ENCODE data around the gene SERPINH1. TPM values are rescaled to one million over a fixed set of nuclear protein-coding genes. Genes with fewer than 3 reads are reported as not detected.
A peak's percentile ranks its signal among the peaks of the same experiment; 100 is the strongest.
"Not testable (repeated sequence)": the region's sequence is repeated elsewhere in the genome, so short reads cannot be mapped to it uniquely, and the experiment has no call there.

The SERPINH1 gene
- total RNA-seq, 1 experiment from 2014 or later: 58.8 TPM

- CTCF ChIA-PET: no interaction called here
- H3K4me3 Mint-ChIP-seq (ENCODE audit: low read depth, unreplicated experiment): peak overlapping the region; percentile 71
- H3K36me3 Mint-ChIP-seq (ENCODE audit: insufficient read depth, unreplicated experiment): peaks cover 18% of the 10 kb centered on the region
- no peaks in the 10 kb centered on the region for H3K9me3 Mint-ChIP-seq (ENCODE audit: low read depth, unreplicated experiment)
- BruUV-seq (replicated peaks): no TSS peak
- H3K27me3 Mint-ChIP-seq (ENCODE audit: unreplicated experiment): no peaks in the 10 kb centered on the region
- TF ChIP-seq, protein P1, sequence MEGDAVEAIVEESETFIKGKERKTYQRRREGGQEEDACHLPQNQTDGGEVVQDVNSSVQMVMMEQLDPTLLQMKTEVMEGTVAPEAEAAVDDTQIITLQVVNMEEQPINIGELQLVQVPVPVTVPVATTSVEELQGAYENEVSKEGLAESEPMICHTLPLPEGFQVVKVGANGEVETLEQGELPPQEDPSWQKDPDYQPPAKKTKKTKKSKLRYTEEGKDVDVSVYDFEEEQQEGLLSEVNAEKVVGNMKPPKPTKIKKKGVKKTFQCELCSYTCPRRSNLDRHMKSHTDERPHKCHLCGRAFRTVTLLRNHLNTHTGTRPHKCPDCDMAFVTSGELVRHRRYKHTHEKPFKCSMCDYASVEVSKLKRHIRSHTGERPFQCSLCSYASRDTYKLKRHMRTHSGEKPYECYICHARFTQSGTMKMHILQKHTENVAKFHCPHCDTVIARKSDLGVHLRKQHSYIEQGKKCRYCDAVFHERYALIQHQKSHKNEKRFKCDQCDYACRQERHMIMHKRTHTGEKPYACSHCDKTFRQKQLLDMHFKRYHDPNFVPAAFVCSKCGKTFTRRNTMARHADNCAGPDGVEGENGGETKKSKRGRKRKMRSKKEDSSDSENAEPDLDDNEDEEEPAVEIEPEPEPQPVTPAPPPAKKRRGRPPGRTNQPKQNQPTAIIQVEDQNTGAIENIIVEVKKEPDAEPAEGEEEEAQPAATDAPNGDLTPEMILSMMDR (IDR thresholded peaks at IDR 0.05; ENCODE audit: unreplicated experiment): no peak
- intact Hi-C loops (cut with micrococcal nuclease; ENCODE audit: unreplicated experiment): no loop called here
- H3K27ac Mint-ChIP-seq (ENCODE audit: unreplicated experiment): no peak overlapping the region
- H3K4me1 Mint-ChIP-seq (ENCODE audit: low read depth, unreplicated experiment): peaks cover 3% of the 10 kb centered on the region
- DNase-seq: no peak
These were observed 21.9 kb downstream of the SERPINH1 start for GRCh38 chr11:75583718-75584658.

GRCh38 chr11:75584659-75585292 lies 22.7 kb downstream of the SERPINH1 start:
- CTCF ChIA-PET; H3K9me3 Mint-ChIP-seq (ENCODE audit: low read depth, unreplicated experiment); intact Hi-C loops (cut with micrococcal nuclease; ENCODE audit: unreplicated experiment); H3K27me3 Mint-ChIP-seq (ENCODE audit: unreplicated experiment); H3K27ac Mint-ChIP-seq (ENCODE audit: unreplicated experiment); H3K4me1 Mint-ChIP-seq (ENCODE audit: low read depth, unreplicated experiment); BruUV-seq (replicated peaks); DNase-seq: not testable (repeated sequence)
- Mint-ChIP-seq H3K36me3 (ENCODE audit: insufficient read depth, unreplicated experiment) (peaks cover 18% of the 10 kb centered on the region), H3K4me3 (ENCODE audit: low read depth, unreplicated experiment) (peak overlapping the region; percentile 71)

GRCh38 chr11:75585293-75585670 lies 23.2 kb downstream of the SERPINH1 start:
- intact Hi-C loops (cut with micrococcal nuclease; ENCODE audit: unreplicated experiment): no loop called here
- H3K4me1 Mint-ChIP-seq (ENCODE audit: low read depth, unreplicated experiment): peaks cover 7% of the 10 kb centered on the region
- H3K27ac Mint-ChIP-seq (ENCODE audit: unreplicated experiment): no peak overlapping the region
- BruUV-seq (replicated peaks): no TSS peak
- peaks cover 18% of the 10 kb centered on the region for H3K36me3 Mint-ChIP-seq (ENCODE audit: insufficient read depth, unreplicated experiment)
- DNase-seq: no peak
- CTCF ChIA-PET: no interaction called here
- peak overlapping the region; percentile 71 for H3K4me3 Mint-ChIP-seq (ENCODE audit: low read depth, unreplicated experiment)
- H3K9me3 Mint-ChIP-seq (ENCODE audit: low read depth, unreplicated experiment): no peaks in the 10 kb centered on the region
- TF ChIP-seq, protein P1 (IDR thresholded peaks at IDR 0.05; ENCODE audit: unreplicated experiment): no peak
- no peaks in the 10 kb centered on the region for H3K27me3 Mint-ChIP-seq (ENCODE audit: unreplicated experiment)

- no peaks in the 10 kb centered on the region for H3K27me3 Mint-ChIP-seq (ENCODE audit: unreplicated experiment)
- no peaks in the 10 kb centered on the region for H3K9me3 Mint-ChIP-seq (ENCODE audit: low read depth, unreplicated experiment)
- H3K27ac Mint-ChIP-seq (ENCODE audit: unreplicated experiment): no peak overlapping the region
- no peak for DNase-seq
- no peak overlapping the region for H3K4me3 Mint-ChIP-seq (ENCODE audit: low read depth, unreplicated experiment)
- peaks cover 18% of the 10 kb centered on the region for H3K36me3 Mint-ChIP-seq (ENCODE audit: insufficient read depth, unreplicated experiment)
- CTCF ChIA-PET: no interaction called here
- intact Hi-C loops (cut with micrococcal nuclease; ENCODE audit: unreplicated experiment): no loop called here
- no TSS peak for BruUV-seq (replicated peaks)
- TF ChIP-seq, protein P1 (IDR thresholded peaks at IDR 0.05; ENCODE audit: unreplicated experiment): no peak
- peaks cover 7% of the 10 kb centered on the region for H3K4me1 Mint-ChIP-seq (ENCODE audit: low read depth, unreplicated experiment)
These were observed 24.3 kb downstream of the SERPINH1 start for GRCh38 chr11:75586395-75586794.

All from Calu3 (cell line).